ENCODE data around the gene ANXA3.

DNA sequence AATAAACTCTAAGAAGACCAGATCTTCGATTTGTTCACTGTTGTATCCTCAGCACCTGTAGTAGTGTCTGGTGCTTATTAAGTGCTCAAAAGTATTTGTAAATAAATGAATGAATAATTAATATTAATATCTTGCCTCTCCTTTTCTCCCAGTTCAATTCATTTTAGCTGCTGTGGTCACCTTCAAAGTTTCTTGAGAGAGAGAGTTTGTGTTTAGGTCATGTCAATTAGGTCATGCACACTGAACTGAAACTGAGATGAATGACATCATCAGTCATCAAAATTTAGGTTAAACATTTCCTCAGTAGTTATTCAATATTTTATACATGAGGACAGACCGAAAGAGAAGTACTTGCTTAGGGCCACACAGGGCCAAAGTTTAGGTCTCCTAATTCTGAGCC lies 73.5 kb downstream of the ANXA3 start:
- TF ChIP-seq, protein P1, sequence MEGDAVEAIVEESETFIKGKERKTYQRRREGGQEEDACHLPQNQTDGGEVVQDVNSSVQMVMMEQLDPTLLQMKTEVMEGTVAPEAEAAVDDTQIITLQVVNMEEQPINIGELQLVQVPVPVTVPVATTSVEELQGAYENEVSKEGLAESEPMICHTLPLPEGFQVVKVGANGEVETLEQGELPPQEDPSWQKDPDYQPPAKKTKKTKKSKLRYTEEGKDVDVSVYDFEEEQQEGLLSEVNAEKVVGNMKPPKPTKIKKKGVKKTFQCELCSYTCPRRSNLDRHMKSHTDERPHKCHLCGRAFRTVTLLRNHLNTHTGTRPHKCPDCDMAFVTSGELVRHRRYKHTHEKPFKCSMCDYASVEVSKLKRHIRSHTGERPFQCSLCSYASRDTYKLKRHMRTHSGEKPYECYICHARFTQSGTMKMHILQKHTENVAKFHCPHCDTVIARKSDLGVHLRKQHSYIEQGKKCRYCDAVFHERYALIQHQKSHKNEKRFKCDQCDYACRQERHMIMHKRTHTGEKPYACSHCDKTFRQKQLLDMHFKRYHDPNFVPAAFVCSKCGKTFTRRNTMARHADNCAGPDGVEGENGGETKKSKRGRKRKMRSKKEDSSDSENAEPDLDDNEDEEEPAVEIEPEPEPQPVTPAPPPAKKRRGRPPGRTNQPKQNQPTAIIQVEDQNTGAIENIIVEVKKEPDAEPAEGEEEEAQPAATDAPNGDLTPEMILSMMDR (IDR thresholded peaks at IDR 0.05; ENCODE audit: poor library complexity, severe bottlenecking): no peak
- TF ChIP-seq EZH2 (IDR thresholded peaks at IDR 0.05; ENCODE audit: borderline replicate concordance, insufficient read depth, low read length, poor library complexity, severe bottlenecking) (no peak), POLR2AphosphoS5 (IDR thresholded peaks at IDR 0.05) (no peak), SMC3 (conservative IDR thresholded peaks at IDR 0.05; ENCODE audit: poor library complexity) (no peak)

Measured in neural cell (in vitro differentiated cells).